DOHH2 (cell line): ENCODE data around the gene ENTPD8.

ENCODE experiments used
- EZH2phosphoT487 ChIP-seq: fragments of 200-600 bp; sonication (generic); IDR thresholded peaks from 2 replicates; pipeline ENCODE4 v1.6.1; 2017; ENCODE audit warnings: borderline replicate concordance, mild to moderate bottlenecking, antibody characterized with exemption, low read length, moderate library complexity, mixed read lengths
- TF ChIP-seq, protein P1 (sequence below): fragments of 200-600 bp; sonication (generic); IDR thresholded peaks from one replicate; pipeline ENCODE4 v1.5.1; 2014; ENCODE audit warnings: antibody characterized with exemption, mild to moderate bottlenecking, low read depth, low read length; ENCODE audit not compliant: poor library complexity, severe bottlenecking

DNA sequence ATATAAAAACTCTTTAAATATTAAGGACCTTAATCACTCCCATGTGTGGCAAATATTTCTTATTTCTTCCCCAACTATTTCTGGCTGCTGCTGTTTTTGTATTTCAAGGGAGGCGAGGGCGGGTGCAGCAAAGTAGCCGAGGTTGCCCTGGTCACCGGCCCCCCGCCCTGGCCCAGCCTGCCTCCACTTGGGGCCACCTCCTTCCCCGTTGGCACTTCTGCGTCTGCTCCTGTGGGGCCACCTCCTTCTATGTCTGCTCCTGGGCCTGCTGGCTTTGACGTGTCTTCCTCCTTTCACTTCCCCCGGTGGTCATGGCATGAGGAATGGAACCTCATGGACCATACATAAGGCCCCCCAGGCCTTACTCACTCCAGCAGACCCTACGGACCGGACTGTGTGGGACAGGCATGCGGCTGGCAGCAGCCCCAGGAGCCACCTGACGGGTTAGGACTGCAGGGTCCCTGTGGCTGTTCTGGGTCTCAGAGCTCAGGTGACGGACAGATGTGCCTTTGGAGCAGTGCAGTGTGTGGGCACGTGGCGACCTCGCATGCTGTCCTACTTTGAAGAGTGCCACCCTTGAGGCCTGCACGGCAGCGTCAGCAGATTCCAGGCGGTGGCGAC is 5.8 kb upstream of the ENTPD8 start:
- TF ChIP-seq, protein P1, sequence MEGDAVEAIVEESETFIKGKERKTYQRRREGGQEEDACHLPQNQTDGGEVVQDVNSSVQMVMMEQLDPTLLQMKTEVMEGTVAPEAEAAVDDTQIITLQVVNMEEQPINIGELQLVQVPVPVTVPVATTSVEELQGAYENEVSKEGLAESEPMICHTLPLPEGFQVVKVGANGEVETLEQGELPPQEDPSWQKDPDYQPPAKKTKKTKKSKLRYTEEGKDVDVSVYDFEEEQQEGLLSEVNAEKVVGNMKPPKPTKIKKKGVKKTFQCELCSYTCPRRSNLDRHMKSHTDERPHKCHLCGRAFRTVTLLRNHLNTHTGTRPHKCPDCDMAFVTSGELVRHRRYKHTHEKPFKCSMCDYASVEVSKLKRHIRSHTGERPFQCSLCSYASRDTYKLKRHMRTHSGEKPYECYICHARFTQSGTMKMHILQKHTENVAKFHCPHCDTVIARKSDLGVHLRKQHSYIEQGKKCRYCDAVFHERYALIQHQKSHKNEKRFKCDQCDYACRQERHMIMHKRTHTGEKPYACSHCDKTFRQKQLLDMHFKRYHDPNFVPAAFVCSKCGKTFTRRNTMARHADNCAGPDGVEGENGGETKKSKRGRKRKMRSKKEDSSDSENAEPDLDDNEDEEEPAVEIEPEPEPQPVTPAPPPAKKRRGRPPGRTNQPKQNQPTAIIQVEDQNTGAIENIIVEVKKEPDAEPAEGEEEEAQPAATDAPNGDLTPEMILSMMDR: no peak
- TF ChIP-seq EZH2phosphoT487: no peak
